Right cardiac atrium (tissue), 5 donors: ENCODE measurements around the gene PRRT1. TPM values are rescaled to one million over a fixed set of nuclear protein-coding genes. Genes with fewer than 3 reads are reported as not detected.
"Not testable (repeated sequence)": the region's sequence is repeated elsewhere in the genome, so short reads cannot be mapped to it uniquely, and the experiment has no call there.

Experiments
- ATAC-seq, 2 donors: fragments of 200-7000 bp; cut with Tn5 transposase; one replicate each; pipeline versions ENCODE4 v1.8.0 to v1.9.1; 2020; ENCODE audit warnings: moderate library complexity in 2 of 2, mild to moderate bottlenecking in 1 of 2
- DNase-seq, 3 donors: peaks; one replicate each; pipeline ENCODE4 v3.0.0-alpha.2; 2020
- H3K27ac ChIP-seq: one replicate; pipeline ENCODE4 v1.5.1; 2013; ENCODE audit warnings: mild to moderate bottlenecking, low read length, control low read depth, moderate library complexity
- H3K27me3 ChIP-seq: one replicate; pipeline ENCODE4 v1.6.1; 2013; ENCODE audit not compliant: control insufficient read depth, insufficient read depth
- H3K4me1 ChIP-seq: one replicate; pipeline ENCODE4 v1.6.1; 2013; ENCODE audit warnings: low read length; ENCODE audit not compliant: control insufficient read depth, insufficient read depth
- H3K4me3 ChIP-seq: one replicate; pipeline ENCODE4 v1.5.1; 2013; ENCODE audit warnings: low read length, control low read depth
- H3K9me3 ChIP-seq: one replicate; pipeline ENCODE4 v1.6.1; 2013; ENCODE audit warnings: low read length; ENCODE audit not compliant: control insufficient read depth
- WGBS: extraction: QIAGEN DNeasy Blood & Tissue Kit; methylation state at CpG from one replicate; pipeline ENCODE4 v1.1.7; 2013; 5-methylcytosine and 5-hydroxymethylcytosine counted together
- intact Hi-C, 4 donors: fragments of 100-400 bp; cut with DNase I; formaldehyde crosslinking; loops; one replicate each; pipeline versions ENCODE4 v1.11.0 to v1.14.0; 2022 to 2023
- microRNA-seq, 2 donors: library from miRNA; unstranded; fragments of <30 nt; microRNA quantifications; one replicate each; pipeline ENCODE4 v1.2.0, GENCODE V29; 2020 to 2021
- polyA plus RNA-seq: library from polyadenylated mRNA; stranded (reverse); fragments of 200-250 nt; gene quantifications from one replicate; pipeline ENCODE4 v1.2.3, GENCODE V29; 2013
- total RNA-seq, 4 donors: library from RNA; stranded (reverse); fragmentation: NEBNext Ultra II Directional; extraction: Animal tissue kit (Norgen Biotek cat#: 25700); gene quantifications; one replicate each; pipeline ENCODE4 v1.2.1, GENCODE V29; 2021
- donor health status: healthy with polysubstance abuse.
- donor health status: DM: no; HTN: yes; CAD: no.
- donor health status: DM: no; HTN: no; CAD: no.
- donor health status: DM: no; HTN: yes; CAD: no; lungs with severe emphysema.
- donor health status: DM: yes; HTN: yes; CAD: no.

Gene PRRT1
- total and polyA plus RNA-seq, 5 donors = 1.5 to 3.3 (median 1.9) TPM

- no peak for ATAC-seq
- H3K4me1 ChIP-seq = peaks cover 13% of the 10 kb centered on the region
- intact Hi-C loops = no loop called here
- H3K4me3 ChIP-seq = no peak overlapping the region
- 90% methylated on average over 3 of the region's 3 CpGs for whole genome bisulfite sequencing
- DNase-seq = no peak
- no peaks in the 10 kb centered on the region for H3K27me3 ChIP-seq
- H3K9me3 ChIP-seq = no peaks in the 10 kb centered on the region
- H3K27ac ChIP-seq = no peak overlapping the region
Observed at GRCh38 chr6:32102255-32102654, 49.5 kb downstream of the PRRT1 start.

GRCh38 chr6:32100251-32100650 lies 51.5 kb downstream of the PRRT1 start:
- ATAC-seq, intact Hi-C loops, H3K4me1 ChIP-seq, DNase-seq, H3K9me3 ChIP-seq, H3K27ac ChIP-seq, H3K4me3 ChIP-seq, H3K27me3 ChIP-seq: not testable (repeated sequence)
- 86% methylated on average over 8 of the region's 8 CpGs for WGBS

Small RNAs within 50 kb of the gene (microRNA-seq; reads per million reads assigned to microRNA genes)
- gene MIR6721 = 1.1 to 3.4 reads per million in 2 donors
- 0.42 to 0.54 reads per million in 2 donors for gene MIR6833

Other genes starting within 250 kb of the PRRT1 start
- gene ZBTB12, start 249.9 kb downstream of the PRRT1 start, total RNA-seq = 1 to 10 TPM; 1.6 to 5.0 (median 3.4) TPM
- 2.4 TPM for gene ZBTB12, start 249.9 kb downstream of the PRRT1 start, polyA plus RNA-seq
- 10 to 100 TPM; 10.9 to 19.8 (median 12.0) TPM for gene C2, start 224.2 kb downstream of the PRRT1 start, total RNA-seq
- gene C2, start 224.2 kb downstream of the PRRT1 start, polyA plus RNA-seq = 3.0 TPM
- gene CFB, start 205.8 kb downstream of the PRRT1 start, total RNA-seq = 10 to 100 TPM; 14.2 to 34.2 (median 24.2) TPM
- 10.4 TPM for gene CFB, start 205.8 kb downstream of the PRRT1 start, polyA plus RNA-seq
- 10 to 100 TPM; 49.2 to 53.1 (median 50.9) TPM for gene NELFE, start 193.0 kb downstream of the PRRT1 start, total RNA-seq
- gene NELFE, start 193.0 kb downstream of the PRRT1 start, polyA plus RNA-seq = 45.8 TPM
- gene SKIC2, start 192.8 kb downstream of the PRRT1 start, total RNA-seq = 10 to 100 TPM; 36.5 to 43.1 (median 37.0) TPM
- 28.9 TPM for gene SKIC2, start 192.8 kb downstream of the PRRT1 start, polyA plus RNA-seq
- gene DXO, start 179.8 kb downstream of the PRRT1 start, total RNA-seq = 10 to 100 TPM; 12.0 to 17.2 (median 16.1) TPM
- gene DXO, start 179.8 kb downstream of the PRRT1 start, polyA plus RNA-seq = 16.9 TPM
- 100 to 1,000 TPM in 3 of 4 donors, 10 to 100 TPM in 1; 91.0 to 154 (median 139) TPM for gene C4A, start 169.9 kb downstream of the PRRT1 start, total RNA-seq
- gene C4A, start 169.9 kb downstream of the PRRT1 start, polyA plus RNA-seq = 40.7 TPM
- 100 to 1,000 TPM in 3 of 4 donors, 10 to 100 TPM in 1; 86.0 to 163 (median 139) TPM for gene C4B, start 137.1 kb downstream of the PRRT1 start, total RNA-seq
- 41.2 TPM for gene C4B, start 137.1 kb downstream of the PRRT1 start, polyA plus RNA-seq
- gene CYP21A2, start 113.5 kb downstream of the PRRT1 start, total RNA-seq = 1 to 10 TPM in 1 of 4 donors, under 1 TPM in 2, not detected in 1; 0.47 to 3.2 (median 0.51) TPM
- 0.48 TPM for gene CYP21A2, start 113.5 kb downstream of the PRRT1 start, polyA plus RNA-seq
- 100 to 1,000 TPM in 3 of 4 donors, 10 to 100 TPM in 1; 77.9 to 182 (median 115) TPM for gene TNXB, start 42.6 kb downstream of the PRRT1 start, total RNA-seq
- gene TNXB, start 42.6 kb downstream of the PRRT1 start, polyA plus RNA-seq = 99.0 TPM
- gene ATF6B, start 23.7 kb downstream of the PRRT1 start, total RNA-seq = 10 to 100 TPM; 35.2 to 44.9 (median 38.5) TPM
- gene ATF6B, start 23.7 kb downstream of the PRRT1 start, polyA plus RNA-seq = 29.2 TPM
- gene FKBPL, start 21.7 kb downstream of the PRRT1 start, total RNA-seq = 1 to 10 TPM; 2.9 to 3.6 (median 3.1) TPM
- gene FKBPL, start 21.7 kb downstream of the PRRT1 start, polyA plus RNA-seq = 3.5 TPM
- 10 to 100 TPM; 26.1 to 30.5 (median 30.1) TPM for gene PPT2, start 2.2 kb upstream of the PRRT1 start, total RNA-seq
- gene PPT2, start 2.2 kb upstream of the PRRT1 start, polyA plus RNA-seq = 22.4 TPM
- gene EGFL8, start 12.7 kb upstream of the PRRT1 start, total RNA-seq = 10 to 100 TPM in 3 of 4 donors, 1 to 10 TPM in 1; 8.4 to 16.9 (median 12.9) TPM
- gene EGFL8, start 12.7 kb upstream of the PRRT1 start, polyA plus RNA-seq = 12.6 TPM
- gene AGPAT1, start 24.1 kb upstream of the PRRT1 start, total RNA-seq = 10 to 100 TPM; 56.9 to 67.2 (median 63.1) TPM
- gene AGPAT1, start 24.1 kb upstream of the PRRT1 start, polyA plus RNA-seq = 54.9 TPM
- gene RNF5, start 26.5 kb upstream of the PRRT1 start, total RNA-seq = 10 to 100 TPM; 73.2 to 88.3 (median 76.7) TPM
- 118 TPM for gene RNF5, start 26.5 kb upstream of the PRRT1 start, polyA plus RNA-seq
- 1 to 10 TPM; 1.8 to 3.6 (median 3.5) TPM for gene AGER, start 32.3 kb upstream of the PRRT1 start, total RNA-seq
- gene AGER, start 32.3 kb upstream of the PRRT1 start, polyA plus RNA-seq = 1.6 TPM
- 10 to 100 TPM; 44.1 to 61.0 (median 51.8) TPM for gene PBX2, start 38.3 kb upstream of the PRRT1 start, total RNA-seq
- 44.7 TPM for gene PBX2, start 38.3 kb upstream of the PRRT1 start, polyA plus RNA-seq
- 1 to 10 TPM; 5.9 to 9.5 (median 8.3) TPM for gene GPSM3, start 40.7 kb upstream of the PRRT1 start, total RNA-seq
- 4.0 TPM for gene GPSM3, start 40.7 kb upstream of the PRRT1 start, polyA plus RNA-seq
- 10 to 100 TPM; 14.4 to 27.6 (median 22.1) TPM for gene NOTCH4, start 72.1 kb upstream of the PRRT1 start, total RNA-seq
- gene NOTCH4, start 72.1 kb upstream of the PRRT1 start, polyA plus RNA-seq = 33.5 TPM
- not detected for gene TSBP1, start 220.0 kb upstream of the PRRT1 start, total RNA-seq
- not detected for gene TSBP1, start 220.0 kb upstream of the PRRT1 start, polyA plus RNA-seq